NCI-H1048 (cell line): ENCODE data around the gene ERLIN1.

Source experiments
- DNase-seq: peaks from one replicate; lab custom pipeline; 2025; lab: John Stamatoyannopoulos, UW

The ERLIN1 gene

GRCh38 chr10:100185364-100186252 is at the start of gene ERLIN1:
ERLIN1 (minus strand) TSS chr10:100186029; CDS start chr10:100185626, 403 bp downstream.
- DNase-seq, result peak; percentile 87

GRCh38 chr10:100232101-100232500 is 46.3 kb upstream of the ERLIN1 start:
- DNase-seq, result no peak

GRCh38 chr10:100229819-100230422 is 44.1 kb upstream of the ERLIN1 start:
- DNase-seq, result no peak

GRCh38 chr10:100223879-100224278 is 38.0 kb upstream of the ERLIN1 start:
- DNase-seq, result no peak

- no peak for DNase-seq
Measured at GRCh38 chr10:100222529-100222928, 36.7 kb upstream of the ERLIN1 start.

GRCh38 chr10:100216006-100216405 is 30.2 kb upstream of the ERLIN1 start:
- DNase-seq, result no peak

- DNase-seq, result no peak
Measured at GRCh38 chr10:100209303-100209702, 23.5 kb upstream of the ERLIN1 start.

- DNase-seq, result no peak
Measured at GRCh38 chr10:100208276-100208675, 22.4 kb upstream of the ERLIN1 start.

GRCh38 chr10:100204370-100204769 is 18.5 kb upstream of the ERLIN1 start:
- DNase-seq, result no peak

GRCh38 chr10:100201549-100201948 is 15.7 kb upstream of the ERLIN1 start:
- no peak for DNase-seq

- DNase-seq, result no peak
Measured at GRCh38 chr10:100194711-100195110, 8.9 kb upstream of the ERLIN1 start.

GRCh38 chr10:100192350-100192749 is 6.5 kb upstream of the ERLIN1 start:
- DNase-seq, result no peak

- no peak for DNase-seq
Measured at GRCh38 chr10:100186253-100187212, 704 bp upstream of the ERLIN1 start.

- DNase-seq, result no peak
Measured at GRCh38 chr10:100184840-100185239, 989 bp downstream of the ERLIN1 start.

GRCh38 chr10:100184426-100184825 is 1.4 kb downstream of the ERLIN1 start:
- DNase-seq, result no peak

- no peak for DNase-seq
Measured at GRCh38 chr10:100183481-100183880, 2.3 kb downstream of the ERLIN1 start.

- no peak for DNase-seq
Measured at GRCh38 chr10:100182908-100183307, 2.9 kb downstream of the ERLIN1 start.

- DNase-seq, result no peak
Measured at GRCh38 chr10:100182281-100182680, 3.5 kb downstream of the ERLIN1 start.

- DNase-seq, result no peak
Measured at GRCh38 chr10:100175875-100176274, 10.0 kb downstream of the ERLIN1 start.

- DNase-seq, result no peak
Measured at GRCh38 chr10:100174699-100175677, 10.8 kb downstream of the ERLIN1 start.

GRCh38 chr10:100173035-100173434 is 12.8 kb downstream of the ERLIN1 start:
- no peak for DNase-seq
